ENCODE results near the gene ANKRD11.

ANKRD11 gene

DNA sequence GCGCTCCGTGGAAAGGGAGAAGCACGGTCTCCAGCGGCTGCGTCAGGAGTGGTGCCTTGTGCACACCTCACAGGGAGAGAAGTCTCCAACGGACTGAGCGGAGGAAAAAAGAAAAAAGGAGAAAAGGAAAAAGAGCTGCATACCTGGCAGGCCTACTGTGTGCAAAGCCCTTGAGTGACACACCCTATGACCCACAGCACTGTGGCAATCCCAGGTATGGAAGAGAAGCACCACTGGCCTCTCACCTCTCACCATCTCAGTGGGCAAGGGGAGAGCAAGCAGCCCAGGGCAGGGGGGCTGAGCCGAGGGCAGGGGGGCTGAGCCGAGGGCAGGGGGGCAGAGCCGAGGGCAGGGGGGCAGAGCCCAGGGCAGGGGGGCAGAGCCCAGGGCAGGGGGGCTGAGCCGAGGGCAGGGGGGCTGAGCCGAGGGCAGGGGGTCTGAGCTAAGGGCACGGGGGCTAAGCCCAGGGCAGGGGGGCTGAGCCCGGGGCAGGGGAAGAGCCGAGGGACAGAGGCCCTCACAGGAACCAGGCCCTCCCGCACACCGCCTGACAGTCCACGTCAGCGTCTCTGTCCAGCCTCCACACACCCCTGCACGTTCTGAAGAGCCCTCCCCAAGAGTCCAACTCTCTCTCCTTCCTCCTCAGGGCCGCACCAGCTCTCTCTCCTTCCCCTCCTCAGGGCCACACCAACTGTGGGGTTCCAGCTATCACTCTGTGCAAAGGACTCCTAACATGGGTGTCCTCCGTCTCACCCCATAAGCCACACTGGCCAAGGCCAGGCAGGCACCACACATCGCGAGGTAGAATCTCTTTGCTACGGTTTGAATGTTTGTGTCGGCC lies 167.0 kb downstream of the ANKRD11 start:
- no peak for DNase-seq

DNA sequence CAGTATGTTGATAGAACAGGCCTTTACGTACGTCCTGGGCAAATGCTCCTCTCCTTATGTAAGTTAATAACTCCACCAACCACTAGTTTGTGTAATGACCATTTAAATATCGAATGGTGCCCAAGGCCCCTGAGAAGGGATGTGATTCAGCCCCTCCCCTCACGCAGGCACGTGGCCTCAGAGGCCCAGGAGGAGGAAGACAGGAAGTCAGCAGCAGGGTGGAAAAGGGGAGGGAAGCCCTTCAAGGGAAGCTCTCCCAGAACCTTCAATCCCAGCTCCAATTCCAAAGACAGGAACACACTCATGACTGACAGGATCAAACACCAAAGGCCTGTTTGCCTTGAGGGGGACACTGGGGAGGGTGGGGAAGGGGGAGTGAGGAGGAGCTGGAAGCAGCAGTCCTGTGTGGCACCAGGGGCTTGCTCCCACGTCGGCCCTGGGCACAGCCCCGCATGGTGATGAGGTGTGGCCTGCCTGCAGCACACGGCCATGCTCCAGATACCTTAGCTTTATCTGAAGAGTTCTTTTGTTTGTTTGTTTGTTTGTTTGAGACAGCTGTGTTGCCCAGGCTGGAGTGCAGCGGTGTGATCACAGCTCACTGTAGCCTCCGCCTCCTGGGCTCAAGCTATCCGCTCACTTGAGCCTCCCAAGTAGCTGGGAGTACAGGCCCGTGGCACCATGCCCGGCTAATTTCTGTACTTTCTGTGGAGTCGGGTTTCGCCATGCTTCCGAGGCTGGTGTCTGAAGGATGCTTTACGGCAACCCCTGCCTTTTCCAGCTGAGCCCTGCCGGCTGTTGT lies 167.8 kb downstream of the ANKRD11 start:
- DNase-seq = peak; percentile 49

DNA sequence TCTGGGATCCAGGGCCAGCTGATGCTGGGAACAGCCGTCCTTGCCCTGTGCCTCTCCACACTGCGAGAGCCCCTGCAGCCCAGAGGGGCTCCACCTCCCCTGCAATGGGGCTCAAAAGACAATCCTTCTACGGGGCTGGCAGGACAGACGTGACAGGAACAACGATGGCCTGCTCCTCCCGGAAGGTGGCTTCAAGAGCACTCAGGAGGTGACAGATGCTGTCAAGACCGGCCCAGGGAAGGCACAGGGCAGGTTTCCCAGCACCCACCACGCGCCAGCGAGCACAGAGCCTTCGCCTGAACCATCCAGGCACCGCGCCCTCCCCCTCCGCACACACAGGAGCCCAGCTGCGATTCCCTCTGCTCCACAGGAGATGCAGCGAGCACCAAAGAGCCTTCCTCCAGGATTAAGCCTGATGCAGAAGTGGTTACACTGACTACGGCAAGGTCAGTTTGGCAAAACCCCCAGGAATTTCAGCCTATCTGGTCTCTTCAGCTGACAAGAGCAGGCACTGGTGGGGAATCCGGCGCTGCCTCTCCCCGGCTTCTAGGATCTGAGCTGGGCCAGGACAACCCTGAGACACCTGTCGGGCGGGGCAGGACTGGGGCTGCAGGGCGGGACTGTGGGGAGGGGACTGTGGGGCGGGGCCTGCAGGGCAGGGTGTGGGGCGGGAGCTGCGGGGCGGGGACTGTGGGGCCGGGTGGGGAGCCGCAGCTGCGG lies 169.4 kb downstream of the ANKRD11 start:
- DNase-seq = no peak

GRCh38 chr16:89319886-89320781 lies 170.2 kb downstream of the ANKRD11 start:
- DNase-seq = peak; percentile 74

DNA sequence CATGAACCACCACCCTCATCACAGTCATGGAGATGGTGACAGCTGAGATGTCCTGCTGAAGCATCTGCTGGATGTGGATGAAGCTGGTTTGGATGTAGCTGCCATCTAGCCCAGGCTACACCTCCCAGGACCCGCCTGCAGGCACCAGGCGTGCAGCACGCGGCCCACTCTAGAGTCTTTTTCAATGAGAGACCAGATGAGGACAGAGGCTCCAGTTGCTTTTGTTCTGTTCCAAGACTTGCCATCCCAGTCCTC lies 170.8 kb downstream of the ANKRD11 start:
- DNase-seq = no peak

DNA sequence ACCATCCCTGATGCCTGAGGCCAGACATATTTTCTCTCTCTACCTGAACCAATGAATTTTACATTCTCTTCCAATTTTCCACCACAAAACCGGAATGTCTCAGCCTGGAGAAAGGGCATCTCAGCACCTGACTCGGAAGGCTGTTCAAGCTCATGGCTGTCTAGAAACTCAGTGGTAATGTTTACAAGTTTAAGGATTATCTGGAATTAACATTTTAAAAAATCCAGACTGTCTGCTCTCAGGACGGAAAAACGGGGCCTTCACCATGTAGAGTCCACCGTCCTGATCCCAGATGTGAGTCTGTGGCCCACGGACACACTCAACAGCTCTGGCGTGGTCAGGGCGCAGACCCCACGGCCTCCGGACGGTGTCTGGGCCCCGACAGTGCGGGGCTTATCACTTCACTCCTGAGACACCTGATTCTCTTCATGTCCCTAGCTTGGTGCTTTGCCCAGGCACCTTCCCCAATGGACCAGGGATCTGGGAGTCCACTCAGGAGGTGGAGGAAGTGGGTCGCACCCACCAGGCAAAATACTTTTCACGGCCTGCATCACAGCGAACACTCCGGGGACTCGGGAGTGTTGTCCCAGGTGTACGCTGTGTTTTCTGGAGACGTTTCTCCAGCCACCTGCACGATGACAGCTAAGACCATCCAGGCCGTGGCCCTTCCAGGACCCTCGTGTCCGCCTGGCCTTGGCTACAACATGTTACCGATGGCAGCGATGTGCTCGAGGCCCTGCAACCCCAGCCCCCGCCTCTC lies 171.3 kb downstream of the ANKRD11 start:
- no peak for DNase-seq

DNA sequence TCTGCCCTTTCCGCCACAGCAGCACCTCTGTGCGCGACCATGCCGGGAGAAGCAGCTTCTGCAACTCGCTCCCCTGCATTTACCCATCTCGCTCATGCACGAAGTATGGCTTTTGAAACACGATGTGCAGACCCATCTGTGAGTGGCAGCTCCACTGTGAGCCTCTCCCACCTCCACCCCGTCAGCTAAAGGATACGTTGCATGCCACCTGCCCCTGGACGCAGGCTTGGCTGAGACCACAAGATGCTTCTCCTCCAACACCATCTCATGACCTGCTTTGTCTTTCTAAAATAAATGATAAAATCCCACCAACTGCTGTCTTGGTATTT lies 172.0 kb downstream of the ANKRD11 start:
- DNase-seq = no peak

DNA sequence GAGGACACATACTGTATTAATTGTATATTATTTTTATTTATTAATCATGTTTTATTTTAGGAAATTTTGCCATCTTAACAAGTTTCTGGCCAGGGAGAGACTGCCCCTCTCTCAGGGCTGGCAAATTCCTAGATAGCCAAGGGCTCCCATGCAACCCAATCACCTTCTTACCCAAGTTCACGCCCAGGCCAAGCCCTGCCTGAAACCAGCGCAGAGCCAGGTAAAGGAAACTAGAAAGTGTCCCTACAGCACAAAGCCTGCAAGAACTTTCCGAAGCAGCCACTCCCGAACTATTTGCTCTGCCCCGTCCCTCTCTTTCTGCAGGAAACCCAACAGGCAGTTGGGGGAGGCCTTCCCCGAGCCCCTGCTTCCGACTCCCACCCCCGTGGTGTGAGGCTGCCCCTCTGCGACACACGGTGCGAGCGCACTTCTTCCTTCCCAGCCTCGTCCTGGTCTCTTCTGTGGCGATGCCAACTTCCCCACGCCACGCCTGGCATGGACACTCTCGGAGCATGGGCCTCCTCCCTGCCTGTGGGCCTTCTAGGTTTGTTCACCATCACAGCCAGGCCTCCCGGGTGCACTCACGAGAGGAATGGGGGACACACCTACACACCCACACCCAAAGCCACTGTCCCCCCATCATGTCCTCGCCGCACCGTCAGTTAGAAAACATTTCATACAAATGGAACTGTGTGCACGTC lies 172.5 kb downstream of the ANKRD11 start:
- no peak for DNase-seq

GRCh38 chr16:89317101-89317671 lies 173.2 kb downstream of the ANKRD11 start:
- DNase-seq = no peak

- DNase-seq = no peak
These were observed 173.7 kb downstream of the ANKRD11 start for GRCh38 chr16:89316701-89317100.

- peak; percentile 86 for DNase-seq
These were observed 174.4 kb downstream of the ANKRD11 start for GRCh38 chr16:89315791-89316581.

DNA sequence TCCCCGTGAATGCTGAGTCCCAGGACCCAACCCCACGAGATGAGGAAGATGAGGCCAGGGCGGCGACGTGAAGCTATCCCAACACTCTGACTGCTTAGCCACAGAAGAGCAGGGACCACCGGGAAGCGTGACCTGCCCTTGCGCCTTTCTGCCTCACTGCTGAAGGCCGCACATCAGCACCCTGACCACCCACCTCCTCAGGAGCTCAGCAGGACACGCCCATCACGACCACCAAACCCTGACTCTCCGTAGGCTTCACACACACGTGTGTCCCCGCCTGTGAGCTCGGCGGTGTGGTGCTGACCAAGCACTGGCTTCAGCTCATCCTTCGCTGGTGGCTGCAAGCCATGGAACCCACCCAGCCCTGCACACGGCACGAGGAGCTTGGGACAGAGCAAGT lies 175.1 kb downstream of the ANKRD11 start:
- DNase-seq = no peak

DNA sequence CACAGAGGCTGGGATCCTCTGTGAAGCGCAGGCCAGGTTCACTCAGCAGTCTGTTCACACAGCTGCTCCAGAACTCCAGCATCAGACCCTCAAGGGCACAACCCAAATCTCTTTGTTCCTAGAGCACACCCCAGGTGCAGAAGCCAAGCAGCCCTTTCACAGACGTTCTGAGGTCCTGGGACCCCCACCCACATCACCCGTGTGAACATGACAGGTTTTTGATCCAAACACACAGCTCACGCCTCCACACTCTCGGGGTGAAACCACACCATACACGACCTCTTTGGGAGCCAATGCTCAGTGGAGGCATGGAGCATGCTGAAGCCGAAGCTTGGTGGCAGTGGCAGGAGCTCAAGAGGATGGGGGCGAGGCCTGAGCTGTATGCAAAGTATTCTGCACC lies 175.5 kb downstream of the ANKRD11 start:
- DNase-seq = no peak

DNA sequence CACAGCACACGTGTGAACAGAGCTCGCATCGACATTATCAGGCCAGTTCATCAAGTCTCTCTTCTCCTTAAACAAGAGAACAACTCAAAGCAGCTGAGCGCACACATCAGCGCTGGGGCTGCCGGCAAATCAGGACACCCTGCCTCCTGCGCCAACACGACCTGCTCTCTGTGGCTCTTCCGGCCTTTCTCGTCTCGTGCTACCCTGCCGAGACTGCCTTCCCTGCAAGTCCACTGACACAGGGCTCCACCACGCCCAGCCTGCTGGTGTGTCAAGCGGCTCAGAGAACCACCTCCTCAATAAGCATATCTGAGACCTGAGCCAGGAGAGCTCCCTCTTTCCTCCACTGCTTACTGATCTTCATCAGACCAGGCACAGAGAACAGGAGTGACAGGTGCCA lies 176.0 kb downstream of the ANKRD11 start:
- DNase-seq = no peak

DNA sequence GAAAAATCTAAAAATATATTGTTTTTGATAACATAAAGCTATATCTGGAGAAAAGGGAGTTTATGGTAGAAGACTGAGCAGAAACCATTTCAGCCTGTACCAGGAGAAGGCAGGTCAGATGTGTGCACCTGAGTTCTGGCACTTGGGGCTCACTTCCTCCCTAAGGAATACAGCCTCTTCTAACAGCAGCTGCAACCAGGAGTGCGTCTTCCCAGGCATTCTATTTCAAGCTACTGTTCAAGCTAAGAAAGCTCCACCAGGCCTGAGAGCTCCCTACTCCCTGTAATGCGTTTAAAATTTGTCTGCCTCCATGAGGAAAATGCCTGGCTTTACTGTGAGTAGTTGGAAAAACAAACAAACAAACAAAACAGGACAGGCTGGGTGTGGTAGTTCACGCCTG lies 176.8 kb downstream of the ANKRD11 start:
- no peak for DNase-seq

GRCh38 chr16:89312598-89313299 lies 177.6 kb downstream of the ANKRD11 start:
- no peak for DNase-seq

GRCh38 chr16:89312194-89312593 lies 178.2 kb downstream of the ANKRD11 start:
- no peak for DNase-seq

GRCh38 chr16:89311636-89312035 lies 178.7 kb downstream of the ANKRD11 start:
- DNase-seq = no peak

- no peak for DNase-seq
These were observed 180.8 kb downstream of the ANKRD11 start for GRCh38 chr16:89309438-89310122.
